Endothelial cell of umbilical vein (primary cell): Measurements from ENCODE around the gene LURAP1L. TPM values are rescaled to one million over a fixed set of nuclear protein-coding genes. Genes with fewer than 3 reads are reported as not detected.
"Not testable (repeated sequence)": the region's sequence is repeated elsewhere in the genome, so short reads cannot be mapped to it uniquely, and the experiment has no call there.

Source experiments
- BruUV-seq: library from RNA; stranded (reverse); fragments of 400-500 nt; replicated peaks from 2 replicates; lab custom pipeline; 2021; lab: Mats Ljungman, UMichigan
- CTCF ChIA-PET: fragments of 300-600, 350-600 bp; sonication (Branson Sonifier 250); formaldehyde crosslinking; loops from one replicate; lab custom pipeline; 2021; ENCODE audit warnings: antibody characterized with exemption, inconsistent platforms; lab: Charles Lee
- POLR2A ChIA-PET: fragments of 300-600, 350-600 bp; sonication (Branson Sonifier 250); formaldehyde crosslinking; loops from one replicate; lab custom pipeline; 2021; ENCODE audit warnings: antibody characterized with exemption, inconsistent platforms; lab: Charles Lee
- DNase-seq: peaks from one replicate; pipeline ENCODE4 v3.0.0-alpha.2; 2011; ENCODE audit warnings: low read depth, low spot score
- FAIRE-seq: peaks from 2 replicates; lab custom pipeline; 2011; peaks lifted over from hg19 to GRCh38; lab: Jason Lieb, UNC
- H2AFZ ChIP-seq: 2 replicates; pipeline ENCODE4 v1.6.0; 2012; ENCODE audit warnings: low read depth, low read length, control low read depth, inconsistent platforms
- H3K27ac ChIP-seq: 2 replicates; pipeline ENCODE4 v1.5.1; 2011; ENCODE audit warnings: low read depth, mild to moderate bottlenecking, control low read depth, low read length, moderate library complexity; ENCODE audit not compliant: insufficient read depth
- H3K27me3 ChIP-seq, 2 experiments: 2 replicates each; pipeline versions ENCODE4 v1.6.0 to v1.6.1; 2011; ENCODE audit warnings: low read length in 2 of 2, mixed read lengths in 1 of 2; ENCODE audit not compliant: control insufficient read depth in 2 of 2, insufficient read depth in 2 of 2
- H3K36me3 ChIP-seq, 2 experiments: 2 replicates in 1 of 2; 3 replicates in 1 of 2; pipeline ENCODE4 v1.5.1; 2011; ENCODE audit warnings: low read length in 2 of 2, mild to moderate bottlenecking in 1 of 2, moderate library complexity in 1 of 2; ENCODE audit not compliant: control insufficient read depth in 2 of 2, insufficient read depth in 2 of 2; ENCODE audit errors: extremely low read depth in 1 of 2
- H3K4me1 ChIP-seq: 3 replicates; pipeline ENCODE4 v1.5.1; 2011; ENCODE audit warnings: mild to moderate bottlenecking, low read length; ENCODE audit not compliant: control insufficient read depth, insufficient read depth; ENCODE audit errors: extremely low read depth
- H3K4me2 ChIP-seq: 2 replicates; pipeline ENCODE4 v1.6.1; 2011; ENCODE audit warnings: low read length, control low read depth, mixed read lengths; ENCODE audit not compliant: insufficient read depth
- H3K4me3 ChIP-seq, 3 experiments: fragments of 200-600 bp in 1 of 3; sonication (generic), shearing (Covaris generic) in 1 of 3; replicated peaks in 1 of 3; 2 replicates each; pipeline ENCODE4 v1.5.1; 2011 to 2016; ENCODE audit warnings: control low read depth in 3 of 3, low read length in 3 of 3, mild to moderate bottlenecking in 2 of 3, inconsistent platforms in 1 of 3, low read depth in 1 of 3, moderate library complexity in 1 of 3; ENCODE audit not compliant: insufficient read depth in 1 of 3
- H3K79me2 ChIP-seq: 2 replicates; pipeline ENCODE4 v1.6.0; 2012; ENCODE audit warnings: low read length, inconsistent platforms; ENCODE audit not compliant: control insufficient read depth, insufficient read depth
- H3K9ac ChIP-seq: replicated peaks from 2 replicates; pipeline ENCODE3; 2011; ENCODE audit warnings: low read length, control low read depth; ENCODE audit not compliant: insufficient read depth; ENCODE audit errors: extremely low read depth
- H3K9me1 ChIP-seq: replicated peaks from 3 replicates; pipeline ENCODE4 v1.6.0; 2011; ENCODE audit warnings: mild to moderate bottlenecking, low read length; ENCODE audit not compliant: control insufficient read depth, insufficient read depth; ENCODE audit errors: extremely low read depth
- H3K9me3 ChIP-seq: replicated peaks from 2 replicates; pipeline ENCODE4 v1.5.1; 2012; ENCODE audit warnings: low read length, inconsistent platforms; ENCODE audit not compliant: control insufficient read depth, insufficient read depth
- H4K20me1 ChIP-seq: replicated peaks from 2 replicates; pipeline ENCODE3; 2011; ENCODE audit warnings: mild to moderate bottlenecking, low read length; ENCODE audit not compliant: control insufficient read depth, insufficient read depth; ENCODE audit errors: extremely low read depth
- CTCF ChIP-seq, 2 donors: IDR thresholded peaks; 1 replicate in 1 of 2; 2 replicates in 1 of 2; pipeline ENCODE4 v1.5.1; 2011; ENCODE audit warnings: low read length in 2 of 2, mild to moderate bottlenecking in 2 of 2, moderate library complexity in 2 of 2, control low read depth in 1 of 2, inconsistent platforms in 1 of 2, low read depth in 1 of 2; ENCODE audit not compliant: insufficient read depth in 1 of 2; ENCODE audit errors: extremely low read depth in 1 of 2
- EZH2 ChIP-seq: IDR thresholded peaks from 2 replicates; pipeline ENCODE4 v1.6.1; 2012; ENCODE audit warnings: borderline replicate concordance, low read depth, mild to moderate bottlenecking, moderate library complexity, low read length, inconsistent platforms; ENCODE audit not compliant: severe bottlenecking
- FOS ChIP-seq: IDR thresholded peaks from 2 replicates; pipeline ENCODE4 v1.6.1; 2011; ENCODE audit warnings: mild to moderate bottlenecking, low read length, moderate library complexity, borderline replicate concordance; ENCODE audit not compliant: insufficient read depth
- GATA2 ChIP-seq: IDR thresholded peaks from 2 replicates; pipeline ENCODE4 v1.7.0; 2011; ENCODE audit warnings: low read depth, mild to moderate bottlenecking, moderate library complexity, mixed read lengths, low read length; ENCODE audit not compliant: insufficient read length, insufficient read depth
- JUN ChIP-seq: IDR thresholded peaks from 2 replicates; pipeline ENCODE4 v1.6.1; 2011; ENCODE audit warnings: borderline replicate concordance, low read depth; ENCODE audit not compliant: insufficient read length, insufficient read depth
- MAX ChIP-seq: IDR thresholded peaks from 2 replicates; pipeline ENCODE4 v1.6.1; 2011; ENCODE audit not compliant: insufficient read depth, insufficient read length
- MYC ChIP-seq: IDR thresholded peaks from one replicate; pipeline ENCODE4 v1.6.1; 2011; ENCODE audit warnings: mild to moderate bottlenecking, low read depth, low read length
- POLR2A ChIP-seq: IDR thresholded peaks from 2 replicates; pipeline ENCODE4 v1.6.1; 2012; ENCODE audit warnings: low read depth, mild to moderate bottlenecking, control low read depth, low read length
- POLR2AphosphoS5 ChIP-seq: IDR thresholded peaks from 2 replicates; pipeline ENCODE4 v1.6.1; 2012; ENCODE audit warnings: low read depth, mild to moderate bottlenecking, control low read depth, low read length, moderate library complexity; ENCODE audit not compliant: insufficient read depth
- dilution Hi-C: fragments of 300-500 bp; cut with MboI; formaldehyde crosslinking; loops from one replicate; pipeline ENCODE4 v1.15.0; 2019; ENCODE audit warnings: low sequenced_read_pairs; ENCODE audit not compliant: extremely low pct_ligation_motif_present
- intact Hi-C: fragments of 100-400 bp; cut with micrococcal nuclease; formaldehyde crosslinking; loops from one replicate; pipeline ENCODE4 v1.10.0; 2022
- polyA plus RNA-seq, 4 experiments: library from polyadenylated mRNA; depleted of rRNA in 3 of 4; stranded (reverse) in 3 of 4; unstranded in 1 of 4; fragments of >200 nt; gene quantifications; 2 replicates each; pipeline versions ENCODE4 v1.2.1 to v1.2.3, GENCODE V29; 2011 to 2012; ENCODE audit warnings: missing spikeins in 1 of 4
- total RNA-seq: library from RNA; stranded (reverse); gene quantifications from 2 replicates; pipeline ENCODE4 v1.2.3, GENCODE V29; 2021

The LURAP1L gene
- total and polyA plus RNA-seq, 2 donors (not counting 3 experiments of a cell fraction or from before 2014, with no cell fraction given), result 1.5 to 3.3 TPM

GRCh38 chr9:12863618-12864017, 88.8 kb downstream of the LURAP1L start:
- no peaks in the 10 kb centered on the region for H3K27me3 ChIP-seq
- H3K9me1 ChIP-seq, result no peaks in the 10 kb centered on the region
- no peak overlapping the region for H3K27ac ChIP-seq
- no peaks in the 10 kb centered on the region for H3K36me3 ChIP-seq
- intact Hi-C loops, result no loop called here
- no peaks in the 10 kb centered on the region for H3K79me2 ChIP-seq
- H2AFZ ChIP-seq, result no peak overlapping the region
- no peaks in the 10 kb centered on the region for H3K9me3 ChIP-seq
- dilution Hi-C loops, result no loop called here
- no peak overlapping the region for H3K4me3 ChIP-seq
- ChIA-PET CTCF (interaction anchor here (1.0 to 1.7 kb wide), 4 partner anchors 10 to 24 kb away, joined by 3 to 5 read pairs (median 4); no protein-coding TSS in a partner anchor), POLR2A (no interaction called here)
- DNase-seq (no peak), FAIRE-seq (no peak)
- H4K20me1 ChIP-seq, result no peaks in the 10 kb centered on the region
- no TSS peak for BruUV-seq
- H3K4me1 ChIP-seq, result peaks cover 8% of the 10 kb centered on the region
- no peak for TF ChIP-seq JUN
- TF ChIP-seq POLR2A, result no peak
- TF ChIP-seq MYC, result no peak
- no peak for TF ChIP-seq FOS
- TF ChIP-seq POLR2AphosphoS5, result no peak
- TF ChIP-seq CTCF (IDR thresholded peaks at IDR 0.05; ENCODE audit: extremely low read depth in 1 of 2, insufficient read depth in 1 of 2, low read depth in 1 of 2, low read length in 2 of 2), result no peak
- TF ChIP-seq MAX, result no peak
- TF ChIP-seq GATA2, result no peak
- TF ChIP-seq EZH2, result no peak
- no peak overlapping the region for H3K4me2 ChIP-seq
- no peak overlapping the region for H3K9ac ChIP-seq

GRCh38 chr9:12865380-12865779, 90.6 kb downstream of the LURAP1L start:
- H4K20me1 ChIP-seq, H3K9me3 ChIP-seq, intact Hi-C loops, dilution Hi-C loops, H3K79me2 ChIP-seq, H3K27ac ChIP-seq, DNase-seq, H2AFZ ChIP-seq, CTCF ChIA-PET, H3K4me2 ChIP-seq, H3K4me3 ChIP-seq, FAIRE-seq, H3K27me3 ChIP-seq, H3K36me3 ChIP-seq, H3K9me1 ChIP-seq, POLR2A ChIA-PET, H3K9ac ChIP-seq, H3K4me1 ChIP-seq, BruUV-seq: not testable (repeated sequence)
